GM21515 (cell line): ENCODE data around the gene CSTB.

Source experiments
- ATAC-seq: cut with Tn5 transposase; IDR thresholded peaks from one replicate; pipeline ENCODE4 v1.9.1; 2021; ENCODE audit not compliant: unreplicated experiment

CSTB gene

DNA sequence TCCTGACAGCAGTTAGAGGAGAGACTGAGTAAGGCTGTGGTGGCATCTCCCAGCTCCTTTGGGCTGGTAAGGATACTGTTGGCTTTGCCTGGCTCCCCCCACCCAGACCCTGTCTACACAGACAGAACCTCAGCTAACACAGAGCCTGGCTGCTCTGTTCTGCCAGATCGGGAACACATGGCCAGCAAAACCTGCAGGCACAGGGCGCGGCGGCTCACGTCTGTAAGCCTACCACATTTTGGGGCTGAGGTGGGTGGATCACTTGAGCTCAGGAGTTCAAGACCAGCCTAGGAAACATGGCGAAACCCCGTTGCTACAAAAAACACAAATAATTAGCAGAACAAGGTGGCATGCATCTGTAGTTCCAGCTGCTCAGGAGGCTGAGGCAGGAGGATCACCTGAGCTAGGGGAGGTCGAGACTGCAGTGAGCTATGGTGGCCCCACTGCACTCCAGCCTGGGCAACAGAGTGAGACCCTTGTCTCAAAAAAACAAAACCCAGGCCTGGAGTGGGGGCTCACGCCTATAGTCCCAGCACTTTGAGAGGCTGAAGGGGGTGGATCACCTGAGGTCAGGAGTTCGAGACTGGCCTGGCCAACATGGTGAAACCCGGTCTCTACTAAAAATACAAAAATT lies 6.7 kb downstream of the CSTB start:
- ATAC-seq, result no peak

DNA sequence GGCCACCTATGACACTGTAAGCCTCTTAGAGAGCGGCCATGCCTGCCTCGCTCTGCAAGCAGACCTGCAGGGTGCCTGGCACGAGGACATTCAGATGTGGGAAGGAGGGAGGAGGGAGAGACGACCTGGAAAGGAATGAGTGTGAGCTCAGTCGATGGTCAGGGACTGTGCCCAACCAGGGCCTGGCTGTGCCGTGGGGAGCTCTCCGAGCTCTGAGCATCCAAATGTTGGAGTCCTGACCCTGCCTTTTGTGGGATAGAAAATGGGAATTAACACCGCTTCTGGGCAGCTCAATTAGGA lies 7.3 kb downstream of the CSTB start:
- ATAC-seq, result no peak

- no peak for ATAC-seq
Observed at GRCh38 chr21:43767984-43768867, 7.9 kb downstream of the CSTB start.

- no peak for ATAC-seq
Observed at GRCh38 chr21:43767498-43767983, 8.6 kb downstream of the CSTB start.

- no peak for ATAC-seq
Observed at GRCh38 chr21:43766734-43767497, 9.2 kb downstream of the CSTB start.

DNA sequence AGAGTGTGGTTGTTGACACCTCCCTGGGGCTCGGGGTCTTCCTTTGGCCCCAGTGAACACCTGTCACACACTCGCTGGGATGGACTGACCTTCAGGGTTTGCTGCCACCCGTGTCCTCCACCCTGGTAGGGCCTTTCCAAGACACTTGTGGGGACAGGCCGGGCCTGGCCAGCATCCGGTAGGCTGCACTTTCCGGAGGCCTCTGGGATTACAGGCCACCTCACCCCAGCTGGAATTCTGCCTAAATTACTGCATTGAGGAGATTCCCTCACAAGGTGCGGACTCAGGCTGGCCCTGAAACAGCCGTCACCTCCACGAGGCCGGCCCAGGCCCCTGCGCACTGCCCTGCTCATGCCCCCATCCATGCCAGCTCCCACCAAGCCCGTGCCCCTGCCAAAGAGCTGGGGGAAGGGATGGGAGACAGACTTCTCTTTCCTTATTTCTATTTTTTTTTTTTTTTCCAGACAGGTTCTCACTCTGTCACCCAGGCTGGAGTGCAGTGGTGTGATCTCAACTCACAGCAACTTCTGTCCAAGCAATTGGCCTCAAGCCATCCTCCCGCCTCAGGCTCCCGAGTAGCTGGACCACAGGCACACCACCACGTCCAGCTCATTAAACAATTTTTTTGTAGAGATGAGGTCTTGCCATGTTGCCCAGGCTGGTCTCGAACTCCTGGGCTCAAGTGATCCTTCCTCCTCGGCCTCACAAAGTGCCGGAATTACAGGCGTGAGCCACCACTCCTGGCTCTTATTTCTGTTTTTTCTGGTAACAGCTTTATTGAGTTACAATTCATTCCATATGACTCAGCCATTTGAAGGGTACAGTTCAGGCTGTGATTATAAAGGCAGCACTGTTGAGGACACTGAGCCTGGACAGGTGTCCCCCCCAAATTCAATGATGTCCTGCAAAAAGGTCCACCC lies 11.3 kb downstream of the CSTB start:
- ATAC-seq, result no peak

DNA sequence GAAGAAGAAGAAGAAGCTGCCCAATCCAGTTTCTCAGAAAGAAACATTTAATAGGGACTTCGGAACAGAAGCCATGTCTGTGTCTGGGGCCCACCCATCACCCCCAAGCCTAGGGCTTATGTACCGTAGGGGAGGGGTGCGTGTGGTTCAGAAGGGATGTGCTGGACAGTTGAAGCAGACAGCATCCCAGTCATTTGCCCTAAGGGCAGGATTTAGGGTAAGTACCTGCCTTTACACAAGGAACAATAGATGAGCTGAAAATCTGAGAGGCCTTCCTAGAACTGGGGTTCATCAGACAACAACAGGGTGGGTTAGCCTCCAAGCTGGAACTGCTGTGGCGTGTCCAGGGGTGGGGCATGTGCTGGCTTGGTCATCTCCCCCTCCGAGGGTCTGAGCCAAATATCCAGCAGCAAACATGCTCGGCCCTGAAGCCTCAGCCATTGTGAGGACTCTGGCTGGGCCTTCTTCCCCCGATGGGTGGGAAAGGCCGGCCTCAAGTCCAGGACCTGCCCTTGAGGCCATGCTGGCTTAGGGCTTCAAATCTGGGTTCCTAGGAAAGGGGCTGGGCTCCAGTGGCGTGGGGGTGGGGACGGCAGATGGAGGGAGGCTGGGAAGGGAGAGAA lies 12.1 kb downstream of the CSTB start:
- no peak for ATAC-seq

- no peak for ATAC-seq
Observed at GRCh38 chr21:43762303-43763128, 13.6 kb downstream of the CSTB start.

DNA sequence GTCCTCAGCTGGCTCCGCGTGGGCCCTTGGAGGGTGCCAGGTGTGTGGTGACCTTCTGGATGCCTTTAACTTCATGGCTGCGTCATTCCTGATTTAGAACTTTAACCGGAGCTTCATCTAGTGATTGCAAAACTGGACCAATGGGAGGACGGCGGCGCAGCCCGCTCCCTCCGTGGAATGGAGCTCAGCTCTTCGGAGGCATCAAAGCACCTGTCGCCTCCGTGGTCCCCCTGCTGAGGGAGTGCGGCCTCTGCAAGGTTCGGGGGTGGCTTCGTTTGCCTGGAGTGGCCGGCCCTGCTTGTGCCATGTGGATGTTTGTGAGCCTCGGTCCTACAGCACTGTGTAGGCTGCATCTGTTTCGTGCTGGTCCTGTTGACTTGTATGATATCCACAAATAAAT lies 14.2 kb downstream of the CSTB start:
- no peak for ATAC-seq

- ATAC-seq, result no peak
Observed at GRCh38 chr21:43760391-43760958, 15.6 kb downstream of the CSTB start.

- no peak for ATAC-seq
Observed at GRCh38 chr21:43759651-43760050, 16.5 kb downstream of the CSTB start.

DNA sequence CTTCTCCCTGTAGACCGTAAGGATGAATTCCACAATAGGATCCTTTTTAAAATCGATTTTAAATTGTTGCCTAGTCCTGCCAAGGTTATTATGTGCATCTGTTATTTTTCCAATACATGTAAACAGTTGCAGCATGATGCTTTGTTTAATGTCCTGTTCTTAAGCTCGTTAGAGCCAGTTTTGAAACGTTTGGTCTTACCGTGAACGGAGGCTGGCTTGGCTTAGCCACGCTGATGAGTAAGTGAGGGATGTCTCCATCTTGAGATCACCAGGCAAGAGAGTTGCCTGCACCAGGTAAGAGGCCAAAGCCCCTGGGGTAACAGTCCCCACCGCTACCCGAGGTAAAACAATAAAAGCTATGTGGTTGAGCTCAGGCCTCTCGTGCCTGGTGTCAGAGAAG lies 17.3 kb downstream of the CSTB start:
- no peak for ATAC-seq

- ATAC-seq, result no peak
Observed at GRCh38 chr21:43758111-43758641, 17.9 kb downstream of the CSTB start.

- no peak for ATAC-seq
Observed at GRCh38 chr21:43757601-43758000, 18.5 kb downstream of the CSTB start.

GRCh38 chr21:43755820-43756594 lies 20.1 kb downstream of the CSTB start:
- no peak for ATAC-seq

- ATAC-seq, result no peak
Observed at GRCh38 chr21:43754948-43755781, 20.9 kb downstream of the CSTB start.

- ATAC-seq, result no peak
Observed at GRCh38 chr21:43753439-43753799, 22.7 kb downstream of the CSTB start.
